GM19395 (cell line): Measurements from ENCODE around the gene CCZ1B.
"Not testable (repeated sequence)": the region's sequence is repeated elsewhere in the genome, so short reads cannot be mapped to it uniquely, and the experiment has no call there.

ENCODE experiments used
- ATAC-seq: cut with Tn5 transposase; IDR thresholded peaks from one replicate; pipeline ENCODE4 v1.9.1; 2021; ENCODE audit warnings: mild to moderate bottlenecking, moderate library complexity; ENCODE audit not compliant: unreplicated experiment

The CCZ1B gene

DNA sequence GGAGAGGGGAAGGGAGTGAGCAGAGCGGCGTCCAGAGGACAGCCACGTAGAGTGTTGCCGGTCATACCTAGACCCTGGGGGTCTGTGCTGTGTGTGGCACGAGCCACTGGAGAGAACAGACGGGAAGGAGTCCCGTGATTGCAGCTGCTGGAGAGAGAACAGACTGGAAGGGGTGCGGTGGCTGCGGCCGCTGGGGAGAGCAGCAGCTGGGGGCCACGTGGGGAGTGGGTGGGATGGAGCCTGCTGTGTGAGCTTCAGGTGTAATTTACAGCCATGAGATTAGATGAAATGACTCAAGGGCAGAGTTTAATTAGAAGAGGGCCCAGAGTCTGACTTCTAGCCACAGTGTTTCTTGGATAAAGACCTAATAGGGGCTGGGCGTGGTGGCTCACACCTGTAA, 76.7 kb downstream of the CCZ1B start:
- not testable (repeated sequence) for ATAC-seq
